ENCODE measurements around the gene PDE4D. TPM values are rescaled to one million over a fixed set of nuclear protein-coding genes. Genes with fewer than 3 reads are reported as not detected.

Gene PDE4D
- total and polyA plus RNA-seq, 10 of the 15 experiments (the other 5 are each of a cell fraction or from before 2014, with no cell fraction given) = 0.87 to 4.1 (median 2.2) TPM

GRCh38 chr5:59720063-59720462 lies 173.5 kb downstream of the PDE4D start (continued):
- no peak for TF ChIP-seq ZBTB33 (IDR thresholded peaks at IDR 0.05)

GRCh38 chr5:59716966-59717500 lies 176.5 kb downstream of the PDE4D start:
- 7% methylated on average over 1 of the region's 1 CpG for WGBS (ENCODE audit: insufficient coverage, insufficient replicate concordance, low lambda C conversion rate, missing lambda C conversion rate)
- ChIA-PET CTCF (no interaction called here), POLR2A (no interaction called here), RAD21 (ENCODE audit: unreplicated experiment) (no interaction called here), SMC1A (ENCODE audit: uncharacterized antibody, unreplicated experiment) (no interaction called here)
- H3K27ac ChIP-seq (ENCODE audit: control insufficient read depth, insufficient read depth) = no peak overlapping the region
- ATAC-seq (no peak), FAIRE-seq (no peak), DNase-seq (ENCODE audit: low read depth, low spot score) (no peak)
- H4K20me1 ChIP-seq (ENCODE audit: control insufficient read depth, insufficient read depth) = no peaks in the 10 kb centered on the region
- H2AFZ ChIP-seq (ENCODE audit: control insufficient read depth, low read depth, low read length) = no peak overlapping the region
- H3K9ac ChIP-seq (ENCODE audit: control insufficient read depth, insufficient read depth, low read length) = no peak overlapping the region
- H3K4me3 ChIP-seq = no peak overlapping the region
- no TSS peak for BruUV-seq (replicated peaks)
- no peaks in the 10 kb centered on the region for H3K79me2 ChIP-seq (ENCODE audit: control insufficient read depth, insufficient read depth, low read length)
- H3K36me3 ChIP-seq (ENCODE audit: control insufficient read depth in 2 of 2, insufficient read depth in 2 of 2, low read length in 1 of 2) = no peaks in the 10 kb centered on the region
- in situ Hi-C loops (cut with MboI) (no loop called here), intact Hi-C loops (cut with micrococcal nuclease; ENCODE audit: unreplicated experiment) (no loop called here)
- TF ChIP-seq, protein P1, sequence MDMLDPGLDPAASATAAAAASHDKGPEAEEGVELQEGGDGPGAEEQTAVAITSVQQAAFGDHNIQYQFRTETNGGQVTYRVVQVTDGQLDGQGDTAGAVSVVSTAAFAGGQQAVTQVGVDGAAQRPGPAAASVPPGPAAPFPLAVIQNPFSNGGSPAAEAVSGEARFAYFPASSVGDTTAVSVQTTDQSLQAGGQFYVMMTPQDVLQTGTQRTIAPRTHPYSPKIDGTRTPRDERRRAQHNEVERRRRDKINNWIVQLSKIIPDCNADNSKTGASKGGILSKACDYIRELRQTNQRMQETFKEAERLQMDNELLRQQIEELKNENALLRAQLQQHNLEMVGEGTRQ (IDR thresholded peaks at IDR 0.05; ENCODE audit: borderline replicate concordance, low read depth, low read length) = no peak
- TF ChIP-seq WRNIP1 (IDR thresholded peaks at IDR 0.05; ENCODE audit: borderline replicate concordance, low read depth, low read length) (no peak), NRF1 (conservative IDR thresholded peaks at IDR 0.05; ENCODE audit: low read depth, low read length) (no peak), REST (IDR thresholded peaks at IDR 0.05; ENCODE audit: low read depth, low read length) (no peak), TBL1XR1 (IDR thresholded peaks at IDR 0.05; ENCODE audit: low read depth, low read length) (no peak), MYB (IDR thresholded peaks at IDR 0.05; ENCODE audit: borderline replicate concordance, low read depth, low read length) (no peak), BRCA1 (IDR thresholded peaks at IDR 0.05; ENCODE audit: low read depth, low read length) (no peak), CREM (IDR thresholded peaks at IDR 0.05; ENCODE audit: low read depth) (no peak), GABPA (IDR thresholded peaks at IDR 0.05; ENCODE audit: low read depth) (no peak)
- TF ChIP-seq, protein P2, sequence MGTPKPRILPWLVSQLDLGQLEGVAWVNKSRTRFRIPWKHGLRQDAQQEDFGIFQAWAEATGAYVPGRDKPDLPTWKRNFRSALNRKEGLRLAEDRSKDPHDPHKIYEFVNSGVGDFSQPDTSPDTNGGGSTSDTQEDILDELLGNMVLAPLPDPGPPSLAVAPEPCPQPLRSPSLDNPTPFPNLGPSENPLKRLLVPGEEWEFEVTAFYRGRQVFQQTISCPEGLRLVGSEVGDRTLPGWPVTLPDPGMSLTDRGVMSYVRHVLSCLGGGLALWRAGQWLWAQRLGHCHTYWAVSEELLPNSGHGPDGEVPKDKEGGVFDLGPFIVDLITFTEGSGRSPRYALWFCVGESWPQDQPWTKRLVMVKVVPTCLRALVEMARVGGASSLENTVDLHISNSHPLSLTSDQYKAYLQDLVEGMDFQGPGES (IDR thresholded peaks at IDR 0.05) = no peak
- H3K27me3 ChIP-seq (replicated peaks in 1 of 2; ENCODE audit: control insufficient read depth in 2 of 2, insufficient read depth in 2 of 2, low read length in 1 of 2) = no peaks in the 10 kb centered on the region
- H3K4me1 ChIP-seq (ENCODE audit: control insufficient read depth, insufficient read depth, low read length) = no peaks in the 10 kb centered on the region
- no peak overlapping the region for H3K4me2 ChIP-seq (ENCODE audit: control insufficient read depth, insufficient read depth)
- H3K9me3 ChIP-seq (replicated peaks; ENCODE audit: control insufficient read depth, insufficient read depth, low read length) = no peaks in the 10 kb centered on the region; the same call in 2 of the 3 replicates

All from GM12878 (cell line).